HEK293 (cell line): ENCODE data around the gene NCOA7.

Experiments
- CTCF ChIA-PET: fragments of 350-600 bp; formaldehyde crosslinking; extraction: SDS; loops from one replicate; lab custom pipeline; 2021; ENCODE audit warnings: antibody characterized with exemption; lab: Yijun Ruan, JAX
- POLR2A ChIA-PET: fragments of 300-600 bp; formaldehyde crosslinking; extraction: SDS; loops from one replicate; lab custom pipeline; 2020; ENCODE audit warnings: antibody characterized with exemption, inconsistent platforms; lab: Yijun Ruan, JAX
- H3K27ac ChIP-seq: fragments of 200-500 bp; sonication (Bioruptor generic); 2 replicates; pipeline ENCODE4 v1.5.1; 2014; ENCODE audit warnings: low read depth, low read length, control low read depth, inconsistent platforms; ENCODE audit errors: extremely low read depth
- H3K36me3 ChIP-seq, 2 experiments: fragments of 200-500 bp in 1 of 2; sonication (Bioruptor generic) in 1 of 2; 1 replicate in 1 of 2; 2 replicates in 1 of 2; pipeline ENCODE4 v1.5.1; 2014 to 2017; ENCODE audit warnings: inconsistent platforms in 2 of 2, low read length in 2 of 2; ENCODE audit not compliant: control insufficient read depth in 2 of 2, insufficient read depth in 1 of 2
- H3K4me1 ChIP-seq: fragments of 200-500 bp; sonication (Bioruptor generic); 2 replicates; pipeline ENCODE4 v1.5.1; 2014; ENCODE audit warnings: mild to moderate bottlenecking, low read length, inconsistent platforms; ENCODE audit not compliant: control insufficient read depth, insufficient read depth
- H3K4me3 ChIP-seq: 2 replicates; pipeline ENCODE4 v1.5.1; 2011; ENCODE audit warnings: low read depth, mild to moderate bottlenecking, control low read depth, low read length, moderate library complexity
- H3K9me3 ChIP-seq: fragments of 200-500 bp; sonication (Bioruptor generic); 2 replicates; pipeline ENCODE4 v1.5.1; 2014; ENCODE audit warnings: low read depth, low read length, inconsistent platforms; ENCODE audit not compliant: control insufficient read depth, insufficient read depth
- GLI2 ChIP-seq: fragments of 450-650 bp; formaldehyde crosslinking; IDR thresholded peaks from 2 replicates; pipeline ENCODE4; 2017; ENCODE audit warnings: missing biosample characterization, missing genetic modification characterization, low read depth, borderline replicate concordance
- HOXA7 ChIP-seq: sonication (generic); formaldehyde crosslinking; IDR thresholded peaks from 2 replicates; pipeline ENCODE4 v1.8.1; 2022; ENCODE audit warnings: missing genetic modification reagents, borderline replicate concordance
- HOXC10 ChIP-seq: sonication (generic); formaldehyde crosslinking; IDR thresholded peaks from 2 replicates; pipeline ENCODE4 v1.8.1; 2023; ENCODE audit warnings: mild to moderate bottlenecking, missing genetic modification reagents
- SP7 ChIP-seq: fragments of 450-650 bp; formaldehyde crosslinking; IDR thresholded peaks from 2 replicates; pipeline ENCODE4 v1.5.1; 2016; ENCODE audit warnings: missing biosample characterization, missing genetic modification characterization
- ZBTB20 ChIP-seq: fragments of 450-650 bp; formaldehyde crosslinking; IDR thresholded peaks from 2 replicates; pipeline ENCODE4 v1.5.1; 2016; ENCODE audit warnings: missing biosample characterization, missing genetic modification characterization
- ZBTB7A ChIP-seq: fragments of 450-650 bp; formaldehyde crosslinking; IDR thresholded peaks from 2 replicates; pipeline ENCODE4 v1.5.1; 2016; ENCODE audit warnings: low read depth, missing biosample characterization, missing genetic modification characterization
- ZEB2 ChIP-seq: fragments of 450-650 bp; formaldehyde crosslinking; IDR thresholded peaks from 2 replicates; pipeline ENCODE4 v1.5.1; 2016; ENCODE audit warnings: missing biosample characterization, missing genetic modification characterization
- ZNF10 ChIP-seq: fragments of 450-650 bp; formaldehyde crosslinking; IDR thresholded peaks from 2 replicates; pipeline ENCODE4 v1.5.1; 2017; ENCODE audit warnings: missing biosample characterization, missing genetic modification characterization
- ZNF146 ChIP-seq: fragments of 450-650 bp; formaldehyde crosslinking; IDR thresholded peaks from 2 replicates; pipeline ENCODE4 v1.5.1; 2016; ENCODE audit warnings: missing biosample characterization, missing genetic modification characterization
- ZNF202 ChIP-seq: fragments of 450-650 bp; formaldehyde crosslinking; IDR thresholded peaks from 2 replicates; pipeline ENCODE4 v1.5.1; 2016; ENCODE audit warnings: missing biosample characterization, missing genetic modification characterization, borderline replicate concordance
- ZNF24 ChIP-seq: fragments of 450-650 bp; formaldehyde crosslinking; IDR thresholded peaks from 2 replicates; pipeline ENCODE4 v1.5.1; 2016; ENCODE audit warnings: missing biosample characterization, missing genetic modification characterization
- ZNF292 ChIP-seq: fragments of 450-650 bp; formaldehyde crosslinking; IDR thresholded peaks from 2 replicates; pipeline ENCODE4 v1.5.1; 2016; ENCODE audit warnings: low read depth, missing biosample characterization, missing genetic modification characterization, borderline replicate concordance
- ZNF302 ChIP-seq: fragments of 450-650 bp; formaldehyde crosslinking; IDR thresholded peaks from 2 replicates; pipeline ENCODE4 v1.5.1; 2016; ENCODE audit warnings: missing biosample characterization, missing genetic modification characterization, low read depth
- ZNF510 ChIP-seq: fragments of 450-650 bp; formaldehyde crosslinking; IDR thresholded peaks from 2 replicates; pipeline ENCODE4 v1.5.1; 2018; ENCODE audit warnings: mild to moderate bottlenecking, missing genetic modification characterization, missing biosample characterization; ENCODE audit not compliant: insufficient replicate concordance
- ZNF558 ChIP-seq: fragments of 450-650 bp; formaldehyde crosslinking; IDR thresholded peaks from 2 replicates; pipeline ENCODE4 v1.5.1; 2016; ENCODE audit warnings: missing biosample characterization, missing genetic modification characterization
- ZNF596 ChIP-seq: fragments of 450-650 bp; IDR thresholded peaks from 2 replicates; pipeline ENCODE4 v1.5.0; 2018; ENCODE audit warnings: missing biosample characterization, mild to moderate bottlenecking, missing genetic modification characterization, moderate library complexity
- ZNF623 ChIP-seq: fragments of 450-650 bp; formaldehyde crosslinking; IDR thresholded peaks from 2 replicates; pipeline ENCODE4 v1.5.1; 2016; ENCODE audit warnings: missing biosample characterization, missing genetic modification characterization
- ZNF626 ChIP-seq: fragments of 450-650 bp; sonication (Bioruptor Pico); formaldehyde crosslinking; IDR thresholded peaks from 2 replicates; pipeline ENCODE4 v1.5.1; 2018; ENCODE audit warnings: missing biosample characterization, missing genetic modification characterization, inconsistent platforms
- ZNF658 ChIP-seq: fragments of 450-650 bp; formaldehyde crosslinking; IDR thresholded peaks from 2 replicates; pipeline ENCODE4; 2016; ENCODE audit warnings: missing biosample characterization, missing genetic modification characterization
- ZNF670 ChIP-seq: fragments of 450-650 bp; formaldehyde crosslinking; IDR thresholded peaks from 2 replicates; pipeline ENCODE4 v1.5.1; 2016; ENCODE audit warnings: missing biosample characterization, missing genetic modification characterization, low read depth
- ZNF677 ChIP-seq: fragments of 450-650 bp; IDR thresholded peaks from 2 replicates; pipeline ENCODE4 v1.5.0; 2018; ENCODE audit warnings: missing biosample characterization, mild to moderate bottlenecking, missing genetic modification characterization, moderate library complexity
- ZNF707 ChIP-seq: fragments of 450-650 bp; formaldehyde crosslinking; IDR thresholded peaks from 2 replicates; pipeline ENCODE4 v1.5.1; 2016; ENCODE audit warnings: missing biosample characterization, missing genetic modification characterization
- TF ChIP-seq, protein P1 (sequence below): fragments of 450-650 bp; formaldehyde crosslinking; IDR thresholded peaks from 2 replicates; pipeline ENCODE4 v1.5.1; 2016; ENCODE audit warnings: missing biosample characterization, missing genetic modification characterization
- TF ChIP-seq, protein P2 (sequence below): fragments of 450-650 bp; formaldehyde crosslinking; IDR thresholded peaks from 2 replicates; pipeline ENCODE4 v1.5.1; 2016; ENCODE audit warnings: missing biosample characterization, missing genetic modification characterization
- TF ChIP-seq, protein P3 (sequence below): fragments of 450-650 bp; formaldehyde crosslinking; IDR thresholded peaks from 2 replicates; pipeline ENCODE4 v1.5.1; 2016; ENCODE audit warnings: missing biosample characterization, missing genetic modification characterization
- TF ChIP-seq, protein P4 (sequence below): fragments of 450-650 bp; formaldehyde crosslinking; IDR thresholded peaks from 2 replicates; pipeline ENCODE4 v1.5.1; 2017; ENCODE audit warnings: missing biosample characterization, missing genetic modification characterization
- TF ChIP-seq, protein P5 (sequence below): fragments of 450-650 bp; formaldehyde crosslinking; IDR thresholded peaks from 2 replicates; pipeline ENCODE4 v1.5.1; 2016; ENCODE audit warnings: missing biosample characterization, missing genetic modification characterization

The NCOA7 gene

DNA sequence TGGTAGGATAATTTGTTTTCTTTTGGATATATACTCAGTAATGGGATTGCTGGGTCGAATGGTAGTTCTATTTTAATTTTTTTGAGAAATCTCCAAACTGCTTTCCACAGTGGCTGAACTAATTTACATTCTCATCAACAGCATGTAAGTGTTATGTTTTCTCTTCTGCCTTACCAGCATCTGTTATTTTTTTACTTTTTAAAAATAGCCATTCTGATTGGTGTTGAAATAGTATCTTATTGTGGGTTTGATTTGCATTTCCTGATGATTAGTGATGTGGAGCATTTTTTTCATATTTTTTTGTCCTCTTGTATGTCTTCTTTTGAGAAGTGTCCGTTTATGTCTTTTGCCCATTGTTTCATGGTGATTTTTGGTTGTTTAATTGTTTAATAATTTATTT, 177.7 kb downstream of the NCOA7 start:
- no peak overlapping the region for H3K4me3 ChIP-seq
- no peak overlapping the region for H3K27ac ChIP-seq
- H3K9me3 ChIP-seq = no peaks in the 10 kb centered on the region
- POLR2A ChIA-PET = no interaction called here
- H3K36me3 ChIP-seq = peaks cover 21 to 35% of the 10 kb centered on the region in 2 experiments
- CTCF ChIA-PET = interaction anchor here (1.2 to 2.5 kb wide), 2 partner anchors 12 to 18 kb away, joined by 3 to 11 read pairs; partner anchors contain the start of genes HINT3 and TRMT11
- no peaks in the 10 kb centered on the region for H3K4me1 ChIP-seq
- TF ChIP-seq, protein P1, sequence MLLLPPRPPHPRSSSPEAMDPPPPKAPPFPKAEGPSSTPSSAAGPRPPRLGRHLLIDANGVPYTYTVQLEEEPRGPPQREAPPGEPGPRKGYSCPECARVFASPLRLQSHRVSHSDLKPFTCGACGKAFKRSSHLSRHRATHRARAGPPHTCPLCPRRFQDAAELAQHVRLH (tag by site-specific recombination) = no peak
- TF ChIP-seq ZNF658 (tag by site-specific recombination) (no peak), HOXC10 (no peak), ZNF202 (tag by site-specific recombination) (no peak), ZNF596 (tag by site-specific recombination) (no peak), ZNF558 (tag by site-specific recombination) (no peak), ZNF292 (tag by site-specific recombination) (no peak), ZBTB7A (no peak), ZNF677 (tag by site-specific recombination) (no peak), ZNF510 (tag by site-specific recombination) (no peak)

DNA sequence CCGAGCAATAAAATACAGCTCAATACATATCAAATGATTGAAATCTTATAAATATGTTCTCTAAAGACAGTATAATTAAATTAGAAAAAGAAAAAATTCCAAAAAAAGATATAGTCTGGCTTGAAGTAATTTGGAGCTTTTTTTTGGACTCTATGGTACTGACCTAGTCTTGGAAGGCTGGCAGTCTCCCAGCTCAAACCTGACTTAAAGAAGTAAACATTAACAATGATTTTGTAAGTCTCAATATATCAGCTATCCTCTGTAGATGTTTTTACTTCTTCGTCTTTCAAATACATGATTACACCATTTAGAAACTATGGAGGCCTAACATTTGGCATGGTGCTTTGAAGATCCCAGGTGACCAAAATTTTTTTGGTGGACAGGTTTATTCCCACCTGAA, 180.0 kb downstream of the NCOA7 start:
- H3K27ac ChIP-seq = no peak overlapping the region
- H3K4me3 ChIP-seq = no peak overlapping the region
- ChIA-PET CTCF (interaction anchor here (0.8 to 2.2 kb wide), 14 partner anchors 10 to 660 kb away, joined by 3 to 19 read pairs (median 4); partner anchors contain the start of genes HINT3, NCOA7 and TRMT11), POLR2A (interaction anchor here (1.2 kb wide), 1 partner anchor 16 kb away, joined by 5 read pairs; the partner anchor contains the start of gene TRMT11)
- H3K4me1 ChIP-seq = no peaks in the 10 kb centered on the region
- H3K9me3 ChIP-seq = no peaks in the 10 kb centered on the region
- TF ChIP-seq ZNF670 (tag by site-specific recombination) (no peak), SP7 (tag by site-specific recombination) (no peak), GLI2 (tag by site-specific recombination) (no peak), ZNF24 (tag by site-specific recombination) (no peak), ZEB2 (tag by site-specific recombination) (no peak), HOXA7 (CRISPR knock-in tag) (no peak), ZBTB20 (tag by site-specific recombination) (no peak), ZNF707 (no peak), ZNF626 (tag by site-specific recombination) (no peak), ZNF623 (tag by site-specific recombination) (no peak), ZNF302 (tag by site-specific recombination) (no peak), ZNF558 (tag by site-specific recombination) (no peak), ZNF146 (tag by site-specific recombination) (no peak), ZNF10 (tag by site-specific recombination) (no peak)
- TF ChIP-seq, protein P1 (tag by site-specific recombination) = no peak
- TF ChIP-seq, protein P2, sequence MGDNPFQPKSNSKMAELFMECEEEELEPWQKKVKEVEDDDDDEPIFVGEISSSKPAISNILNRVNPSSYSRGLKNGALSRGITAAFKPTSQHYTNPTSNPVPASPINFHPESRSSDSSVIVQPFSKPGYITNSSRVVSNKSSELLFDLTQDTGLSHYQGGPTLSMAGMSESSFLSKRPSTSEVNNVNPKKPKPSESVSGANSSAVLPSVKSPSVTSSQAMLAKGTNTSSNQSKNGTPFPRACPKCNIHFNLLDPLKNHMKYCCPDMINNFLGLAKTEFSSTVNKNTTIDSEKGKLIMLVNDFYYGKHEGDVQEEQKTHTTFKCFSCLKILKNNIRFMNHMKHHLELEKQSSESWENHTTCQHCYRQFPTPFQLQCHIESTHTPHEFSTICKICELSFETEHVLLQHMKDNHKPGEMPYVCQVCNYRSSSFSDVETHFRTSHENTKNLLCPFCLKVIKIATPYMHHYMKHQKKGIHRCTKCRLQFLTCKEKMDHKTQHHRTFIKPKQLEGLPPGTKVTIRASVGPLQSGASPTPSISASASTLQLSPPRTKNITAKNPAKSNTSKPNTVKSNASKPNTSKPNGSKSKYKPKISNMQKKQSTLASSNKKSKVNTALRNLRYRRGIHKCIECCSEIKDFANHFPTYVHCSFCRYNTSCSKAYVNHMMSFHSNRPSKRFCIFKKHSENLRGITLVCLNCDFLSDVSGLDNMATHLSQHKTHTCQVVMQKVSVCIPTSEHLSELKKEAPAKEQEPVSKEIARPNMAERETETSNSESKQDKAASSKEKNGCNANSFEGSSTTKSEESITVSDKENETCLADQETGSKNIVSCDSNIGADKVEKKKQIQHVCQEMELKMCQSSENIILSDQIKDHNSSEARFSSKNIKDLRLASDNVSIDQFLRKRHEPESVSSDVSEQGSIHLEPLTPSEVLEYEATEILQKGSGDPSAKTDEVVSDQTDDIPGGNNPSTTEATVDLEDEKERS = no peak
- TF ChIP-seq, protein P3, sequence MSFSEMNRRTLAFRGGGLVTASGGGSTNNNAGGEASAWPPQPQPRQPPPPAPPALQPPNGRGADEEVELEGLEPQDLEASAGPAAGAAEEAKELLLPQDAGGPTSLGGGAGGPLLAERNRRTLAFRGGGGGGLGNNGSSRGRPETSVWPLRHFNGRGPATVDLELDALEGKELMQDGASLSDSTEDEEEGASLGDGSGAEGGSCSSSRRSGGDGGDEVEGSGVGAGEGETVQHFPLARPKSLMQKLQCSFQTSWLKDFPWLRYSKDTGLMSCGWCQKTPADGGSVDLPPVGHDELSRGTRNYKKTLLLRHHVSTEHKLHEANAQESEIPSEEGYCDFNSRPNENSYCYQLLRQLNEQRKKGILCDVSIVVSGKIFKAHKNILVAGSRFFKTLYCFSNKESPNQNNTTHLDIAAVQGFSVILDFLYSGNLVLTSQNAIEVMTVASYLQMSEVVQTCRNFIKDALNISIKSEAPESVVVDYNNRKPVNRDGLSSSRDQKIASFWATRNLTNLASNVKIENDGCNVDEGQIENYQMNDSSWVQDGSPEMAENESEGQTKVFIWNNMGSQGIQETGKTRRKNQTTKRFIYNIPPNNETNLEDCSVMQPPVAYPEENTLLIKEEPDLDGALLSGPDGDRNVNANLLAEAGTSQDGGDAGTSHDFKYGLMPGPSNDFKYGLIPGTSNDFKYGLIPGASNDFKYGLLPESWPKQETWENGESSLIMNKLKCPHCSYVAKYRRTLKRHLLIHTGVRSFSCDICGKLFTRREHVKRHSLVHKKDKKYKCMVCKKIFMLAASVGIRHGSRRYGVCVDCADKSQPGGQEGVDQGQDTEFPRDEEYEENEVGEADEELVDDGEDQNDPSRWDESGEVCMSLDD (tag by site-specific recombination) = no peak
- TF ChIP-seq, protein P4, sequence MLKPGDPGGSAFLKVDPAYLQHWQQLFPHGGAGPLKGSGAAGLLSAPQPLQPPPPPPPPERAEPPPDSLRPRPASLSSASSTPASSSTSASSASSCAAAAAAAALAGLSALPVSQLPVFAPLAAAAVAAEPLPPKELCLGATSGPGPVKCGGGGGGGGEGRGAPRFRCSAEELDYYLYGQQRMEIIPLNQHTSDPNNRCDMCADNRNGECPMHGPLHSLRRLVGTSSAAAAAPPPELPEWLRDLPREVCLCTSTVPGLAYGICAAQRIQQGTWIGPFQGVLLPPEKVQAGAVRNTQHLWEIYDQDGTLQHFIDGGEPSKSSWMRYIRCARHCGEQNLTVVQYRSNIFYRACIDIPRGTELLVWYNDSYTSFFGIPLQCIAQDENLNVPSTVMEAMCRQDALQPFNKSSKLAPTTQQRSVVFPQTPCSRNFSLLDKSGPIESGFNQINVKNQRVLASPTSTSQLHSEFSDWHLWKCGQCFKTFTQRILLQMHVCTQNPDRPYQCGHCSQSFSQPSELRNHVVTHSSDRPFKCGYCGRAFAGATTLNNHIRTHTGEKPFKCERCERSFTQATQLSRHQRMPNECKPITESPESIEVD (tag by site-specific recombination) = no peak
- TF ChIP-seq, protein P5, sequence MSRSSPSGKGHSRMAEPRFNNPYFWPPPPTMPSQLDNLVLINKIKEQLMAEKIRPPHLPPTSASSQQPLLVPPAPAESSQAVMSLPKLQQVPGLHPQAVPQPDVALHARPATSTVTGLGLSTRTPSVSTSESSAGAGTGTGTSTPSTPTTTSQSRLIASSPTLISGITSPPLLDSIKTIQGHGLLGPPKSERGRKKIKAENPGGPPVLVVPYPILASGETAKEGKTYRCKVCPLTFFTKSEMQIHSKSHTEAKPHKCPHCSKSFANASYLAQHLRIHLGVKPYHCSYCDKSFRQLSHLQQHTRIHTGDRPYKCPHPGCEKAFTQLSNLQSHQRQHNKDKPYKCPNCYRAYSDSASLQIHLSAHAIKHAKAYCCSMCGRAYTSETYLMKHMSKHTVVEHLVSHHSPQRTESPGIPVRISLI (tag by site-specific recombination) = no peak
- TF ChIP-seq, all 188 proteins: peak for 0
- peaks cover 33 to 52% of the 10 kb centered on the region in 2 experiments for H3K36me3 ChIP-seq
